ENCODE data around the gene SLC5A11. TPM values are rescaled to one million over a fixed set of nuclear protein-coding genes. Genes with fewer than 3 reads are reported as not detected.
"Not testable (repeated sequence)": the region's sequence is repeated elsewhere in the genome, so short reads cannot be mapped to it uniquely, and the experiment has no call there.

SLC5A11 gene
- total RNA-seq, 1 experiment from 2014 or later: 0.22 TPM

- TF ChIP-seq CTCF (conservative IDR thresholded peaks at IDR 0.05): no peak
- H3K9ac ChIP-seq (ENCODE audit: extremely low read depth, insufficient read length, low read length): no peak overlapping the region
- H3K4me3 Mint-ChIP-seq: no peak overlapping the region
- no peaks in the 10 kb centered on the region for H3K27me3 ChIP-seq (ENCODE audit: insufficient read depth, low read length)
- no peak overlapping the region for H2BK20ac ChIP-seq (ENCODE audit: low read depth, low read length, poor library complexity, severe bottlenecking)
- no peaks in the 10 kb centered on the region for H3K79me1 ChIP-seq (ENCODE audit: insufficient read depth, low read depth, low read length, poor library complexity, severe bottlenecking)
- no peak overlapping the region for H2AK5ac ChIP-seq (ENCODE audit: insufficient read length, low read length)
- no peaks in the 10 kb centered on the region for H3K23me2 ChIP-seq (ENCODE audit: insufficient read length, low read depth, low read length, poor library complexity, severe bottlenecking)
- DNase-seq: no peak
- no peak overlapping the region for H3K27ac ChIP-seq (ENCODE audit: insufficient read length, low read depth, low read length)
- peaks cover 0 to 2% of the 10 kb centered on the region in 2 experiments; a peak in 2 of 5 replicates for H3K9me3 Mint-ChIP-seq
- H3K4me1 Mint-ChIP-seq: no peaks in the 10 kb centered on the region
- H2AFZ ChIP-seq (ENCODE audit: low read length): no peak overlapping the region
- no peak overlapping the region for H3K4me2 ChIP-seq (ENCODE audit: insufficient read depth, insufficient read length, low read length)
- H4K5ac ChIP-seq (ENCODE audit: insufficient read length, low read depth, low read length): no peak overlapping the region
- H2BK5ac ChIP-seq (ENCODE audit: insufficient read length, low read length): no peak overlapping the region
- no peak overlapping the region for H4K8ac ChIP-seq (replicated peaks; ENCODE audit: insufficient read length, low read depth, low read length)
- H3K36me3 Mint-ChIP-seq (ENCODE audit: insufficient read depth in 1 of 3, low read depth in 3 of 3): no peaks in the 10 kb centered on the region
- H3T11ph ChIP-seq (ENCODE audit: low read length): no peak overlapping the region
- H4K20me1 ChIP-seq (ENCODE audit: control insufficient read depth, insufficient read depth, insufficient read length): no peaks in the 10 kb centered on the region
- no peak overlapping the region for H3K18ac ChIP-seq (ENCODE audit: insufficient read length, low read depth, low read length)
- no peaks in the 10 kb centered on the region for H3K79me2 ChIP-seq (ENCODE audit: insufficient read depth, low read length)
- H3K23ac ChIP-seq (ENCODE audit: insufficient read length, low read depth, low read length): no peak overlapping the region
- H2BK12ac ChIP-seq (ENCODE audit: insufficient read length, low read depth, low read length): no peak overlapping the region
- no peak overlapping the region for H3K14ac ChIP-seq (ENCODE audit: insufficient read depth, low read length)
- no peaks in the 10 kb centered on the region for H3K9me3 ChIP-seq (ENCODE audit: control insufficient read depth, low read depth, low read length)
- H3K4me1 ChIP-seq (ENCODE audit: insufficient read depth, low read length): no peaks in the 10 kb centered on the region
- no peak overlapping the region for H3K56ac ChIP-seq (ENCODE audit: insufficient read length, low read depth, low read length)
- no peak overlapping the region for H3K27ac Mint-ChIP-seq
- H3K4ac ChIP-seq (ENCODE audit: low read depth, low read length): no peak overlapping the region
- H4K91ac ChIP-seq (ENCODE audit: insufficient read length, low read depth, low read length): no peak overlapping the region
- H2BK15ac ChIP-seq (ENCODE audit: low read depth, low read length): no peak overlapping the region
- WGBS (ENCODE audit: extremely low coverage, insufficient read length, low lambda C conversion rate): no CpG with 5 or more reads among the region's 1 CpG
- peaks cover 4% of the 10 kb centered on the region for H3K27me3 Mint-ChIP-seq (ENCODE audit: low read depth)
- H2BK120ac ChIP-seq (ENCODE audit: low read depth, low read length, poor library complexity, severe bottlenecking): no peak overlapping the region
These were observed 50.7 kb downstream of the SLC5A11 start for GRCh38 chr16:24896439-24896838.

- not testable (repeated sequence) for H3T11ph ChIP-seq (ENCODE audit: low read length); H2AK5ac ChIP-seq (ENCODE audit: insufficient read length, low read length); H3K14ac ChIP-seq (ENCODE audit: insufficient read depth, low read length); H2BK20ac ChIP-seq (ENCODE audit: low read depth, low read length, poor library complexity, severe bottlenecking); H3K27ac Mint-ChIP-seq; H4K20me1 ChIP-seq (ENCODE audit: control insufficient read depth, insufficient read depth, insufficient read length); H3K27me3 Mint-ChIP-seq (ENCODE audit: low read depth); H3K23ac ChIP-seq (ENCODE audit: insufficient read length, low read depth, low read length); H4K8ac ChIP-seq (replicated peaks; ENCODE audit: insufficient read length, low read depth, low read length); H3K36me3 Mint-ChIP-seq (ENCODE audit: insufficient read depth in 1 of 3, low read depth in 3 of 3); H4K91ac ChIP-seq (ENCODE audit: insufficient read length, low read depth, low read length); H2BK120ac ChIP-seq (ENCODE audit: low read depth, low read length, poor library complexity, severe bottlenecking); H3K4me1 ChIP-seq (ENCODE audit: insufficient read depth, low read length); H3K9me3 ChIP-seq (ENCODE audit: control insufficient read depth, low read depth, low read length); H2BK15ac ChIP-seq (ENCODE audit: low read depth, low read length); H3K79me2 ChIP-seq (ENCODE audit: insufficient read depth, low read length); H3K27ac ChIP-seq (ENCODE audit: insufficient read length, low read depth, low read length); H3K18ac ChIP-seq (ENCODE audit: insufficient read length, low read depth, low read length); H3K79me1 ChIP-seq (ENCODE audit: insufficient read depth, low read depth, low read length, poor library complexity, severe bottlenecking); DNase-seq; H3K9me3 Mint-ChIP-seq; H3K4me1 Mint-ChIP-seq; H3K23me2 ChIP-seq (ENCODE audit: insufficient read length, low read depth, low read length, poor library complexity, severe bottlenecking); H3K4me3 Mint-ChIP-seq; H3K4ac ChIP-seq (ENCODE audit: low read depth, low read length); H4K5ac ChIP-seq (ENCODE audit: insufficient read length, low read depth, low read length); H3K56ac ChIP-seq (ENCODE audit: insufficient read length, low read depth, low read length); H2BK5ac ChIP-seq (ENCODE audit: insufficient read length, low read length); H3K9ac ChIP-seq (ENCODE audit: extremely low read depth, insufficient read length, low read length); H2AFZ ChIP-seq (ENCODE audit: low read length); H2BK12ac ChIP-seq (ENCODE audit: insufficient read length, low read depth, low read length); H3K4me2 ChIP-seq (ENCODE audit: insufficient read depth, insufficient read length, low read length); H3K27me3 ChIP-seq (ENCODE audit: insufficient read depth, low read length)
- WGBS (ENCODE audit: extremely low coverage, insufficient read length, low lambda C conversion rate): no CpG with 5 or more reads among the region's 2 CpGs
These were observed 51.8 kb downstream of the SLC5A11 start for GRCh38 chr16:24897522-24897921.

Measured in H9 (cell line).